Sigmoid colon (tissue), 7 donors: ENCODE results near the gene THEMIS2. TPM values are rescaled to one million over a fixed set of nuclear protein-coding genes. Genes with fewer than 3 reads are reported as not detected.
A peak's percentile ranks its signal among the peaks of the same experiment; 100 is the strongest.

Source experiments
- DNase-seq: peaks from one replicate; pipeline ENCODE4 v3.0.0-alpha.2; 2019
- H3K27ac ChIP-seq, 4 donors: fragments of 200-600 bp; sonication (generic); one replicate each; pipeline ENCODE4 v1.5.1; 2016 to 2019; ENCODE audit warnings: mild to moderate bottlenecking in 1 of 4
- H3K27me3 ChIP-seq, 3 donors: fragments of 200-600 bp; sonication (generic); one replicate each; pipeline ENCODE4 v1.5.1; 2019; ENCODE audit warnings: mild to moderate bottlenecking in 1 of 3
- H3K36me3 ChIP-seq, 4 donors: fragments of 200-600 bp; sonication (generic); one replicate each; pipeline ENCODE4 v1.5.1; 2016 to 2019
- H3K4me1 ChIP-seq, 4 donors: fragments of 200-600 bp; sonication (generic); one replicate each; pipeline ENCODE4 v1.5.1; 2017 to 2019
- H3K4me3 ChIP-seq, 4 donors: fragments of 200-600 bp; sonication (generic); one replicate each; pipeline ENCODE4 v1.5.1; 2017 to 2019; ENCODE audit warnings: mild to moderate bottlenecking in 2 of 4, moderate library complexity in 1 of 4
- H3K9me3 ChIP-seq, 4 donors: fragments of 200-600 bp in 3 of 4; sonication (generic) in 3 of 4; one replicate each; pipeline versions ENCODE4 v1.5.1 to v1.6.1; 2013 to 2019
- CTCF ChIP-seq, 4 experiments: fragments of 450-650 bp in 3 of 4; fragments of 200-600 bp in 1 of 4; IDR thresholded peaks; one replicate each; pipeline ENCODE4 v1.5.1; 2016 to 2019; ENCODE audit warnings: antibody characterized with exemption in 4 of 4, mild to moderate bottlenecking in 3 of 4, moderate library complexity in 2 of 4
- EP300 ChIP-seq, 4 donors: sonication (generic); formaldehyde crosslinking; IDR thresholded peaks; one replicate each; pipeline ENCODE4 v1.6.1; 2017; ENCODE audit warnings: antibody characterized with exemption in 4 of 4
- POLR2A ChIP-seq, 2 donors: fragments of 450-650 bp; IDR thresholded peaks; one replicate each; pipeline ENCODE4 v1.6.1; 2016; ENCODE audit warnings: antibody characterized with exemption in 2 of 2, mild to moderate bottlenecking in 2 of 2, moderate library complexity in 2 of 2
- POLR2AphosphoS5 ChIP-seq, 4 donors: sonication (generic); formaldehyde crosslinking; IDR thresholded peaks; one replicate each; pipeline ENCODE4 v1.6.1; 2017; ENCODE audit warnings: antibody characterized with exemption in 4 of 4
- WGBS, 2 donors: extraction: QIAGEN DNeasy Blood & Tissue Kit; methylation state at CpG; one replicate each; pipeline ENCODE4 v1.1.7; 2013; 5-methylcytosine and 5-hydroxymethylcytosine counted together
- intact Hi-C: fragments of 100-400 bp; cut with DNase I; formaldehyde crosslinking; loops from one replicate; pipeline ENCODE4 v1.15.1; 2023
- polyA plus RNA-seq, 3 donors: library from polyadenylated mRNA; stranded (reverse); fragments of 200-250 nt; gene quantifications; one replicate each; pipeline ENCODE4 v1.2.3, GENCODE V29; 2013
- total RNA-seq, 4 donors: library from RNA; depleted of rRNA; stranded (reverse); fragments of >200 nt; gene quantifications; one replicate each; pipeline ENCODE4 v1.1.0, GENCODE V29; 2016
- donor health status: healthy with polysubstance abuse.
- donor health status: Bipolar disorder and iron deficiency.
- donor health status: healthy.

Gene THEMIS2
- total and polyA plus RNA-seq, 7 donors, result 9.0 to 32.2 (median 14.8) TPM

- intact Hi-C loops, result no loop called here
- TF ChIP-seq EP300 (IDR thresholded peaks at IDR 0.05) (no peak), CTCF (IDR thresholded peaks at IDR 0.05) (no peak), POLR2A (IDR thresholded peaks at IDR 0.05) (no peak), POLR2AphosphoS5 (IDR thresholded peaks at IDR 0.05) (no peak)
- Histone ChIP-seq H3K27ac (no peak overlapping the region), H3K27me3 (no peaks in the 10 kb centered on the region), H3K4me3 (no peak overlapping the region), H3K9me3 (no peaks in the 10 kb centered on the region), H3K4me1 (peaks cover 0 to 20% (median 15%) of the 10 kb centered on the region in 4 donors), H3K36me3 (peaks cover 0 to 40% (median 17%) of the 10 kb centered on the region in 4 donors)
- DNase-seq, result no peak
These were observed 37.3 kb upstream of the THEMIS2 start for GRCh38 chr1:27835046-27835445.

- Histone ChIP-seq H3K4me3 (no peak overlapping the region), H3K4me1 (peaks cover 0 to 20% (median 15%) of the 10 kb centered on the region in 4 donors), H3K36me3 (peaks cover 0 to 44% (median 19%) of the 10 kb centered on the region in 4 donors), H3K27me3 (no peaks in the 10 kb centered on the region), H3K9me3 (no peaks in the 10 kb centered on the region), H3K27ac (no peak overlapping the region)
- 93 to 94% methylated on average over 1 of the region's 1 CpG for WGBS, 2 donors
- no peak for DNase-seq
- intact Hi-C loops, result no loop called here
- no peak for TF ChIP-seq EP300 (IDR thresholded peaks at IDR 0.05)
- no peak for TF ChIP-seq POLR2AphosphoS5 (IDR thresholded peaks at IDR 0.05)
- no peak for TF ChIP-seq CTCF (IDR thresholded peaks at IDR 0.05)
- TF ChIP-seq POLR2A (IDR thresholded peaks at IDR 0.05), result no peak
These were observed 36.8 kb upstream of the THEMIS2 start for GRCh38 chr1:27835501-27835900.

GRCh38 chr1:27849951-27850350, 22.4 kb upstream of the THEMIS2 start:
- H3K4me1 ChIP-seq, result no peaks in the 10 kb centered on the region
- 96 to 98% methylated on average over 7 of the region's 7 CpGs for WGBS, 2 donors
- H3K36me3 ChIP-seq, result peaks cover 26 to 69% (median 44%) of the 10 kb centered on the region in 4 donors
- H3K4me3 ChIP-seq, result no peak overlapping the region
- no peaks in the 10 kb centered on the region for H3K9me3 ChIP-seq
- DNase-seq, result peak; percentile 46
- no peaks in the 10 kb centered on the region for H3K27me3 ChIP-seq
- TF ChIP-seq EP300 (IDR thresholded peaks at IDR 0.05) (no peak), POLR2AphosphoS5 (IDR thresholded peaks at IDR 0.05) (no peak), POLR2A (IDR thresholded peaks at IDR 0.05) (no peak), CTCF (IDR thresholded peaks at IDR 0.05) (no peak)
- H3K27ac ChIP-seq, result no peak overlapping the region
- intact Hi-C loops, result no loop called here

GRCh38 chr1:27855085-27855484, 17.3 kb upstream of the THEMIS2 start:
- Histone ChIP-seq H3K36me3 (peaks cover under 1 to 18% (median 10%) of the 10 kb centered on the region in 4 donors), H3K4me1 (peaks cover 0 to 11% (median 4%) of the 10 kb centered on the region in 4 donors), H3K27ac (no peak overlapping the region), H3K9me3 (no peaks in the 10 kb centered on the region), H3K27me3 (no peaks in the 10 kb centered on the region), H3K4me3 (no peak overlapping the region)
- WGBS, 2 donors, result 80 to 90% methylated on average over 6 of the region's 6 CpGs
- no peak for TF ChIP-seq POLR2AphosphoS5 (IDR thresholded peaks at IDR 0.05)
- TF ChIP-seq EP300 (IDR thresholded peaks at IDR 0.05), result no peak
- TF ChIP-seq POLR2A (IDR thresholded peaks at IDR 0.05), result no peak
- no peak for TF ChIP-seq CTCF (IDR thresholded peaks at IDR 0.05)
- intact Hi-C loops, result no loop called here
- DNase-seq, result no peak
